Activated CD4-positive, alpha-beta T cell treated with anti-CD3 and anti-CD28 coated beads, Interleukin-2, amount 50 U/mL, for 4 hours (primary cell): Measurements from ENCODE around the gene ANKRD33B.

Experiments
- DNase-seq, 2 experiments: peaks; one replicate each; pipeline ENCODE4 v3.0.0-alpha.2; 2020

ANKRD33B gene

GRCh38 chr5:10644192-10644591, 80.3 kb downstream of the ANKRD33B start:
- no peak for DNase-seq

GRCh38 chr5:10645146-10645545, 81.3 kb downstream of the ANKRD33B start:
- no peak for DNase-seq

- DNase-seq, result no peak
These were observed 81.8 kb downstream of the ANKRD33B start for GRCh38 chr5:10645671-10646070.

- DNase-seq, result no peak
These were observed 83.8 kb downstream of the ANKRD33B start for GRCh38 chr5:10647640-10648039.

- no peak for DNase-seq
These were observed 85.2 kb downstream of the ANKRD33B start for GRCh38 chr5:10648806-10649665.

- DNase-seq, result no peak
These were observed 86.0 kb downstream of the ANKRD33B start for GRCh38 chr5:10649666-10650380.

- no peak for DNase-seq
These were observed 88.3 kb downstream of the ANKRD33B start for GRCh38 chr5:10652151-10652550.

- no peak for DNase-seq
These were observed 88.7 kb downstream of the ANKRD33B start for GRCh38 chr5:10652606-10653005.

- DNase-seq, result no peak
These were observed 89.2 kb downstream of the ANKRD33B start for GRCh38 chr5:10653043-10653442.

- no peak for DNase-seq
These were observed 90.0 kb downstream of the ANKRD33B start for GRCh38 chr5:10653751-10654400.

GRCh38 chr5:10654566-10654965, 90.7 kb downstream of the ANKRD33B start:
- DNase-seq, result no peak

GRCh38 chr5:10655161-10655971, 91.5 kb downstream of the ANKRD33B start:
- no peak for DNase-seq

GRCh38 chr5:10655972-10656830, 92.3 kb downstream of the ANKRD33B start:
- no peak for DNase-seq

- no peak for DNase-seq
These were observed 94.4 kb downstream of the ANKRD33B start for GRCh38 chr5:10658265-10658664.

GRCh38 chr5:10660135-10660534, 96.3 kb downstream of the ANKRD33B start:
- no peak for DNase-seq

- DNase-seq, result no peak
These were observed 97.0 kb downstream of the ANKRD33B start for GRCh38 chr5:10660720-10661387.

- DNase-seq, result no peak
These were observed 97.5 kb downstream of the ANKRD33B start for GRCh38 chr5:10661401-10661800.

GRCh38 chr5:10662083-10662482, 98.2 kb downstream of the ANKRD33B start:
- no peak for DNase-seq

- no peak for DNase-seq
These were observed 99.0 kb downstream of the ANKRD33B start for GRCh38 chr5:10662661-10663488.

- DNase-seq, result no peak
These were observed 99.8 kb downstream of the ANKRD33B start for GRCh38 chr5:10663489-10664179.
